Dermis microvascular lymphatic vessel endothelial cell (primary cell): ENCODE results near the gene SYNPR. TPM values are rescaled to one million over a fixed set of nuclear protein-coding genes. Genes with fewer than 3 reads are reported as not detected.

Experiments used
- DNase-seq, 2 donors: peaks; one replicate each; pipeline versions ENCODE4 v3.0.0 to v3.0.0-alpha.2; 2010; ENCODE audit warnings: low read depth in 2 of 2
- total RNA-seq: library from RNA; depleted of rRNA; stranded (reverse); fragments of >200 nt; gene quantifications from 2 replicates; pipeline ENCODE4 v1.2.1, GENCODE V29; 2014

The SYNPR gene
- total RNA-seq, 1 donor from 2014 or later: not detected

DNA sequence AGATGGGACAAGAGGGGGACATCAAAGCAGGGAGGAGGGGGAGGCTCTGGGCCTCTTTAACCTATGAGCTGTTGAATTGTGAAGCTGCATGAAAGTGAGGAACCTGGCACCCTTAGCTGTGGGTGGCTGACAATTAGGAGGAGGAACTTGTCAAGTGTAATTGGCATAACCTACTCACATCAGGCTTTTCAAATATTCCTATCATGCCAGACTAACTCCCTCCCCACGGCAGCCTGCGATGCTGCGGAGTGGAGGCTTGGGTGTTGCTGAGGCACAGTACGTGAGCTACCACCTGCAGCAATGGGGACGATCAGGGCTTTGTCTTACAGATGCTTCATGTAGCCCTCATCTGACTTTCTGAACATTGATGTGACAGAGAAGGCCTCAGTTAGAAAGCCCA lies 193.7 kb downstream of the SYNPR start:
- DNase-seq: no peak

- DNase-seq: no peak
Observed at GRCh38 chr3:63473641-63474166, 195.6 kb downstream of the SYNPR start.

DNA sequence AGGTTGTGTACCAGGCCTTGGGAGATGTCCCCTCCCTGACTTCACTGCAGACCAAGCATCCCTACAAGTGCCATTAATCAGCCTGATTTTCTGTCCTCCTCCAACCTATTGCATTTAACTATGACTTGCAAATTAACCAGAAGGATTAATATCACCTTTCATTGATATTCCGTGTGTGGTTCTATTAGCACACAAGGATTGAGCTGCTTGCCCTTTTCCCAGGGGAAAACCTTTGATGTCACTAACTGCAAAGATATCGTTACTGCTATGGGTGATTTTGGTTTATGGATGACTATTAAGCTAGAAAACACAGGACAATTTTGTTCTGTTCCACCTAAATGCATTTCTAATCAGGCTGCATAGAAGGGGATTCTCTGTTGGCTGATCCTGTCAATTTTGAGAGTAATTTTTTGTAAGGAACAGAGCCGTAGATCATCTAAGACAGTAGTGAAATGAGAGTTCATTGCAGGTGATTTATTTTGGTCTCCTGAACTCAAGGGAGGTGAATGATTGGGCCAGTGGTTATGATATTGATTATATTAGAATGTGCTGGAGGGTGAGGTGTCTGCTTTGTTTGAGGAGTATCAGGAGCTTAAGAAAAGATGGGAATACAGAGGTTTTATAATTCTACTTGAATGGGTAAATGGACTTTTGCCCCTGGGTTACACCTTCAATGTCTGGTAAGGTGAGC lies 196.9 kb downstream of the SYNPR start:
- no peak for DNase-seq

DNA sequence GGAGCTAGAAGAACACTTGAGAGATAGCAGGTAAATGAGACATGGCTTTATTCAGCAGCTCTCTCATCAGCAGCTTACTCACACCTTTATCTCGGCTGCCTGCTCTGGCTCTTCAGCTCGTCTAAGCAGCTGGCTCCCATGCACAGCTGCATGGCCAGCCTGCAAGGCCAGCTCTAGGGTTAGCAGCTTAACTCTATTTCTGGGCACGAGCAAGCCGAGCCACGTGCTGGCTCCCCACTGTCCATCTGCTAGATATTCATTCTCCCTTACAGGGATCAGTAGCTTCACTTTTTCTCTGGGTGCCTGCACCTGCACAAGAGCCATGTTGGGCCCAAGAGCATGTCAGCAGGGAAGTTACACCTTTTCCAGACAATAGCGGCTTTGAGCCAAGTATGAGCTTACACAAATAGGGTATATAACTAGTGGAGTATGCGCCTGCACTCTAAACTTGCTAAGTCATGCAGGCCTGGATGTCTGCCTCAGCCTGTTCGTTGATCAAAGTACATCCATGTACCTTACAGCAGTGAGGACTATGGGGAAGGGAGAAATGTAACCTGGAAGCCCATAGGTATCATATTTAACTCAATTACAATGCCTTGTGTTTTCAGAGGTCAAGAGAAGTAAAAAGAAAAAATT lies 199.5 kb downstream of the SYNPR start:
- no peak for DNase-seq

DNA sequence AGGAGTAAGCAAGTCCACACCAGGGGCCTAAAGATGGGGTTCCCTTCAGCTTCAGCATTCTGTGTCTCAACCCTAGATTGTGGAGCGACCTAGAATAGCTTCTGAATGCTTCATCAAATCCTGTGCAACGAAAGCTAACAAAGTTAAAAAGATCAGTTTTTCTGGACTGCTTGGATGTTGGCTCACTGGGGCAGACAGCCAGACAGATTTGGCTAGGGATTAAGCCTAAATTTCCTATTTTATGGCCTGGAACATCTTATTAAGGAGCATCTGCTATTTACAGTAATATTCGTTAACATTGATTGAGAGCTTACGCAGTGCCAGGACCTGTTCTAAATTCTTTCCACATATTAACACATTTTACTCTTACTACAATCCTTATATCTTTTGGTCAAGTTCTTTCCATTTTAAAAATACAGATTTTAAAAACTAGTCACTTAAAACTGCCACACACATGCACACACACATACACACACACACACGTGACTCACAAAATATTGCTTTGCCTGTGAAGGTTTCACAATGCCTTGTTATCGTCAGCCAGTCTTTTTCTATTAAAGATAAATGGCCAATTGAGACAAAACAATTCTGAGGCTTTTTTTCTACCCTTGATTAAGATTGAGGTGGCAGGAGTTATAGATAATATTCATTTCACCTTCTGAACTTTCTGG lies 201.0 kb downstream of the SYNPR start:
- DNase-seq: no peak

DNA sequence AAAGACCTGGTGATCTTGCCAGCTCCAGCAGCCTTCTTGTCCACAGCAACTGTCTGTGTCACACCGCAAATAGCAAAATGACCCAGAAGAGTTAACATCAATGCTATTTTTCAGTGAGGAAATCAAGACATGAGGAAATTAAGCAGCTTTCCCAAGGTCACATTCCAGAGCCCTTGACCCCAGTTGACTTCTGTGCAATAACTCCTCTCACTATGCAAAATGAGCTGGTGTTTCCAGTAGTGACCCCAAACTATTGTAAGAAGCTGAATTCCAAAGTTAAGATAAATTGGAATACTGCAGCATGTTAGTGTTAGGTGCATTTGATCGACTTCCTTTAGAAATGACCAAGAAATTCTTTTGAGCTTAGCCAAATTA lies 201.5 kb downstream of the SYNPR start:
- DNase-seq: no peak

GRCh38 chr3:63481627-63482026 lies 203.5 kb downstream of the SYNPR start:
- no peak for DNase-seq

GRCh38 chr3:63482341-63482740 lies 204.2 kb downstream of the SYNPR start:
- DNase-seq: no peak

DNA sequence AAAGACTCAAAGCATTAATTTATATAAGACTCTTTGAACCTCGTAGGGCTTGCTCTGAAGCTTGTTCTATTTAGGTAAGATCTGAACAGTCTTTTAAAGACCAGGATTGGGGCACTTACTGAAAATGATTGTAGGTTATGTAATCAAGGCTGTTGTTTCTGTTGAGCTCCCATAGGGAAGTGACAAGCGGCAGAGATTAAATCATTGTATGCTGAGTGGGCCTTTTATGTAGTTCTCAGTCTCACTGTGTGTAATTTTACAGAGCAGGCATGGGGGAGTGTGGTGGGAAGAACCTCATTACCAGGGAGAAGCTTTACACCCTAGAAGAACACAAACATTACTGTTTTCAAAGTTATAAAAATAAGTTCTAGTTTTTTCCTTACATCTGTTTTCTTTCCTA lies 214.4 kb downstream of the SYNPR start:
- DNase-seq: no peak

- no peak for DNase-seq
Observed at GRCh38 chr3:63493101-63493500, 215.0 kb downstream of the SYNPR start.

- no peak for DNase-seq
Observed at GRCh38 chr3:63494646-63495045, 216.5 kb downstream of the SYNPR start.

DNA sequence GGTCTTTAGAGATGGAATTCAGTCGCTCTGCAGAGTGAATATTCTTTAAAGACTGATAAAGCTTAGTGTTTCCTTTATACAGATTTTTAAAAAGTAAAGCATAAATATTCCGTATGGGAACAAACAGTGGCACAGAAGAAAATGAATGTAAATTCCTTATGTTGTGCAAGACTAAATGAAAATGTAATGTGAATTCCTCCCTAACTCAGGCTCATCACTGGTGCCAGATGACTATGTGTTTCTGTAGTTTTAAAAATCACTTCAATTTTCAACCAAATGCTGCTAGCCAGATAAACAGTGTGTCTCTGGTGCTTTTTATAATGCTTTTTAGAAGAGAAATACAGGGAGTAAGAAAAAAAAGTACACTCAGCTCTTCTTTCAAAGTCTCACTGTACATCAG lies 219.5 kb downstream of the SYNPR start:
- no peak for DNase-seq

DNA sequence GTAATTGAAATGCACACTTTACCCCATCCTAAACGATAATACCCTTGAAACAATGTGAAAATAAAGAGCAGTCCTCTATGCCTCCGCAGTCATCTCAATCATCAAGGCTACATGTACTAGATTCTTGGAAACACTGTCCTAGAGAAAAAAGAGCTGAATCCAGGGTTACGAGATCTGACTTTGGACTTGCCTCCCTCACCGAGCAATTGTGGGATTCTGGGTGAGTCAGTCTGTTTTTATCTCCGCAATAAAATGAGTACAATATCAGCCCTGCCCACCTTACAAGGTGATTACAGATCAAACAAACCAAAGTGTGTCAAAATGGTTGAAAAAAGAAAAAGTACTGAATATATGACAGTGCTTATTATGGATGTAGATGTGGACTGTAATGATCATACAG lies 222.1 kb downstream of the SYNPR start:
- DNase-seq: no peak

DNA sequence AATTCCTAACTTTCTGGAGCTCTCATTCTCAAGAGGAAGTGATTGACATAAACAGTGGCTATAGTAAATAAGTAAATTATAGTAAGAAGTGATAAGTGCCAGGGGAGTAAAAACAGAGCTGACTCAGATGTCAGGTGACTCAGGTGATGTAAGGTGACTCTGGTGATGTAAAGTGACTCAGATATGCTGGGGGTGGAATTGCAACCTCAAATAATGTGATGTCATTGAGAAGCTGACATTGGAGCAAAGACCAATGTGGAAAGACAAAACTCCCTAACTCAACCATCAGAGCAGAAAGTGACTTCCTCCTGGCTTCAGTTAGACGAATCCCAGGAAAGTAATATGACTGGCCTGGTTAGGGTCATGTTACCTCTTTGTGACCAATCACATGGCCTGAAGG lies 230.2 kb downstream of the SYNPR start:
- no peak for DNase-seq

DNA sequence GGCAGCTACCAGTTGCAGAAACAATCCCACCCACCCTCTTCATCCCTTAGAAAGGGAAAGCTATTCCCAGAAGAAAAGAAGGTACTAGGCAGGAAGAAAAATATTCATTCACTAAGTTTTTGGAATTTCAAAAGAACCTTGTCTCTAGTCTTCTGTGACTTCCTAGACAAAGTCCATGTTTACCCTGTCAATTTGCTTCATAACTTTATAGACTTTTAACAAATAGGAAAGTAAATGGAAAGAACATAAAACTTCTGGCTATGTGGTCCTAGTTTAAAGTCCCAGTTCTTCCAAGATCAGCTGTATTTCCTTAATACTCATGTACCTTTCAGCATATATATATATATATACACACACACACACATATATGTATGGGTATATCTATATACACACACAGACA lies 230.7 kb downstream of the SYNPR start:
- no peak for DNase-seq

DNA sequence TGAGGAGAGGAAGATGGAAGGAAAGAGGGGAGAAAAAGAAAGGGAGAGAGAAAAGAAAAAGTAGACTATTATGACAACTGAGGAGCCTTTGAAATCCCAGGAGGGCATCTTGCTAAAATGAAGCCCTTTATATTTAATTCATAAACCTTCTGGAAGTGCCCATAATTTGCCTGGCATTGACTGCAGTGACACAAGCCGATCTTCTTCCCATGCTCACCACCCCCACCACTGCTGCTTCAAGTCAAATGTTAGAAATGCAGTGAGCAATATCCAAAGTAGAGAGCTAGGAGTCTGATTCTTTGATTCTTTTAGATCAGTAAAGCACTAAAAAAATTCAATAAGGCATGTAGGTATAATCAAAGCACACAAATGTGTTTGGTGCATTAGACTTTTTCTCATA lies 235.7 kb downstream of the SYNPR start:
- DNase-seq: no peak

DNA sequence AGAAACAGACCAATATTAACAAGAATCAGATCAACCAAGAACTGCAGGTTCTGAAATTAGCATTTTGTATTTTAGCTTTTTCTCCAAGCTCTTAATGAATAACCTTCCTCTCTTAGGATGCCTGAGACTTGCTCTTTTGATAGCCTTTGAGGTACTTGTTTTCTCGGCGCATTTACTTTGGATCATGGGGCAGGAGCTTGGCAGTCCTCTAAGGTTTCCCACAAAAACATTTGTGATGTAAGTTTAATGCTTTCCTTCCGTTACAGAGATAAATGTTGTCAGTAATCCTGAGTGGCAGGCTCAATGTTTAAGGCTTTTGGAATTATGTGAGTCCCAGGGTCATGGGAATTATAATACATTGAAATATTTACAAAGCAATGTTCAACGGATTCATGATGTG lies 236.6 kb downstream of the SYNPR start:
- DNase-seq: no peak

DNA sequence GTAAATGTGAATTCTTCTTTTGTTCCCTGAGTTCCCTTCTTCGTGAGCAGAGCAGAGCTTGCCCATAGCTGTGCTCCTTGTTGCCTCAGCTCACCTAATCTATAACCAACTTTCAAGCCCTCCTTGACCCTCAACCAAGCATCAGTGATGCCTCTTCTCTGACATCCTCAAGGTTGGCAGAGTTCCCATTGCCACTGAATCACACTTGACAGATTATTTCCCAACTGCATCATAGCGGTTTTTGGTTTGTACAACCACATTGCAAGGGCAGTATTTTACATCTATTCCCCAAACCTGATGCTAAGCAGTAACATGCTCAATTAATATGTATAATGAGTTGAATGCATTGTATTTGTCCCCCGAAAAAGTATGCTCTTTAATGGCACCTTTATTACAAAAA lies 241.3 kb downstream of the SYNPR start:
- DNase-seq: no peak

GRCh38 chr3:63521657-63522056 lies 243.5 kb downstream of the SYNPR start:
- DNase-seq: no peak

GRCh38 chr3:63523100-63523499 lies 245.0 kb downstream of the SYNPR start:
- no peak for DNase-seq

DNA sequence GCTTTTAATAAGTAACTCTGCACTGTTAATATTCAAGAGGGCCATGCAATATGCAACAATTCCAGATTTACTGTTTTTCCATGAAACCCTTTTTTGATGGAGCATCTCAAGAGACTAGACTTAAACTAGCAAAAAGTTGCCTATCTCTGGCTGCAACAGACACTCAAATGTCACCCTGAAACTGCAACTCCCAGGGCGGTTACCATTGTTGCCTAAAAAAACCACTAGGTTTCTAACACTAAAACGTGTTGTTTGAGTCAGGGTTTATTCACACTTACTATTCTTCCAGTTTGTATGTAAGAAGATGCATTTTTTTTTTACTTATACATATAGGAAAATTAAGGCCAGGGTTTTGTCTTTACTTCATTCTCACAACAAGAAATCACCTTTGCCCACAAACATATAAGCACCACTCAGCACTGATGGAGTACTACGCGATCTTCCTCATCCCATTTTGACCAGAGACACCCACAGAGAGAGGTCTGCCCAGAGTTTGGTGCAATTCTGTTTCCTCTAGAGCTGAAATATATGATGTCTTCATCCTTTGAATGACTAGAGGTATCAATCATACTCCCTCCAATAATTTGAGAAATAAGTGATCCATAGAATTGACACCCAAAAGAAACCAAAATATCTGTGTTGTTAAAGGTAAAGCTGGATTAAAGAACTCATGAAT lies 250.4 kb downstream of the SYNPR start:
- DNase-seq: no peak

- no peak for DNase-seq
Observed at GRCh38 chr3:63532521-63532920, 254.4 kb downstream of the SYNPR start.
